SK-N-SH (cell line): ENCODE data around the gene UPK3B. TPM values are rescaled to one million over a fixed set of nuclear protein-coding genes. Genes with fewer than 3 reads are reported as not detected.
"Not testable (repeated sequence)": the region's sequence is repeated elsewhere in the genome, so short reads cannot be mapped to it uniquely, and the experiment has no call there.

Source experiments
- CTCF ChIA-PET: fragments of 300-600, 350-600 bp; formaldehyde crosslinking; extraction: SDS; loops from one replicate; lab custom pipeline; 2021; lab: Yijun Ruan, JAX
- POLR2A ChIA-PET: fragments of 350-600 bp; sonication (Branson Sonifier 250); formaldehyde crosslinking; extraction: SDS; loops from one replicate; lab custom pipeline; 2020; ENCODE audit warnings: antibody characterized with exemption, inconsistent platforms; lab: Yijun Ruan, JAX
- DNase-seq: peaks from one replicate; pipeline ENCODE4 v3.0.0; 2012
- H2AFZ ChIP-seq: fragments of 200-600 bp; sonication (generic); 2 replicates; pipeline ENCODE4 v1.8.1; 2016; ENCODE audit warnings: antibody characterized with exemption, mild to moderate bottlenecking, low read depth
- H3F3A ChIP-seq: fragments of 200-600 bp; sonication (generic); replicated peaks from 2 replicates; pipeline ENCODE3; 2016; ENCODE audit warnings: antibody characterized with exemption, mild to moderate bottlenecking; ENCODE audit not compliant: insufficient read depth
- H3K27ac ChIP-seq, 2 experiments: fragments of 200-500 bp in 1 of 2; fragments of 200-600 bp in 1 of 2; sonication (Bioruptor generic) in 1 of 2; sonication (generic), shearing (Covaris generic) in 1 of 2; 2 replicates each; pipeline versions ENCODE4 v1.5.1 to v1.6.1; 2014 to 2016; ENCODE audit warnings: low read depth in 2 of 2, inconsistent platforms in 1 of 2, low read length in 1 of 2, mild to moderate bottlenecking in 1 of 2, mixed read lengths in 1 of 2
- H3K27me3 ChIP-seq: fragments of 200-600 bp; sonication (generic), shearing (Covaris generic); 2 replicates; pipeline ENCODE4 v1.6.1; 2016; ENCODE audit warnings: mixed run types; ENCODE audit not compliant: insufficient read depth
- H3K36me3 ChIP-seq, 2 experiments: fragments of 200-500 bp in 1 of 2; fragments of 200-600 bp in 1 of 2; sonication (Bioruptor generic) in 1 of 2; sonication (generic) in 1 of 2; replicated peaks in 1 of 2; 2 replicates each; pipeline versions ENCODE3 to v1.5.1; 2014 to 2016; ENCODE audit warnings: low read length in 1 of 2, mild to moderate bottlenecking in 1 of 2; ENCODE audit not compliant: insufficient read depth in 2 of 2, control insufficient read depth in 1 of 2
- H3K4me1 ChIP-seq, 2 experiments: fragments of 200-500 bp in 1 of 2; fragments of 200-600 bp in 1 of 2; sonication (Bioruptor generic) in 1 of 2; sonication (generic), shearing (Covaris generic) in 1 of 2; 2 replicates each; pipeline versions ENCODE4 v1.5.1 to v1.6.1; 2014 to 2016; ENCODE audit warnings: low read depth in 1 of 2, low read length in 1 of 2, mixed run types in 1 of 2; ENCODE audit not compliant: insufficient read depth in 2 of 2, control insufficient read depth in 1 of 2
- H3K4me2 ChIP-seq: fragments of 200-600 bp; sonication (generic), shearing (Covaris generic); 2 replicates; pipeline ENCODE4 v1.6.1; 2017; ENCODE audit warnings: mixed run types
- H3K4me3 ChIP-seq, 2 experiments: fragments of 200-500 bp in 1 of 2; fragments of 200-600 bp in 1 of 2; sonication (Bioruptor generic) in 1 of 2; sonication (generic), shearing (Covaris generic) in 1 of 2; 2 replicates each; pipeline versions ENCODE4 v1.5.1 to v1.8.1; 2014 to 2016; ENCODE audit warnings: low read depth in 2 of 2, inconsistent platforms in 1 of 2, low read length in 1 of 2, mild to moderate bottlenecking in 1 of 2, mixed read lengths in 1 of 2, moderate library complexity in 1 of 2
- H3K79me2 ChIP-seq: fragments of 200-600 bp; sonication (generic); 2 replicates; pipeline ENCODE4 v1.8.1; 2017; ENCODE audit warnings: mild to moderate bottlenecking; ENCODE audit not compliant: insufficient read depth
- H3K9ac ChIP-seq: fragments of 200-600 bp; sonication (generic); 2 replicates; pipeline ENCODE4 v1.6.1; 2017; ENCODE audit warnings: mixed run types
- H3K9me2 ChIP-seq: fragments of 200-600 bp; sonication (generic); 2 replicates; pipeline ENCODE4 v1.6.1; 2017; ENCODE audit warnings: mixed run types
- H3K9me3 ChIP-seq: fragments of 200-600 bp; sonication (generic); 2 replicates; pipeline ENCODE4 v1.6.1; 2017; ENCODE audit warnings: mixed run types, mild to moderate bottlenecking, moderate library complexity
- H4K20me1 ChIP-seq: fragments of 200-600 bp; sonication (generic); 2 replicates; pipeline ENCODE4 v1.6.1; 2017; ENCODE audit warnings: mild to moderate bottlenecking, mixed run types; ENCODE audit not compliant: insufficient read depth
- GABPA ChIP-seq: IDR thresholded peaks from 2 replicates; pipeline ENCODE4 v1.4.0; 2012; ENCODE audit warnings: low read depth, mild to moderate bottlenecking
- WGBS: methylation state at CpG from one replicate; pipeline ENCODE4 v1.1.6; 2017; ENCODE audit warnings: low lambda C conversion rate; 5-methylcytosine and 5-hydroxymethylcytosine counted together
- polyA plus RNA-seq, 3 experiments: library from polyadenylated mRNA; depleted of rRNA; stranded (reverse); fragments of >200 nt; gene quantifications; 2 replicates each; pipeline ENCODE4 v1.2.3, GENCODE V29; 2012

UPK3B gene
- polyA plus RNA-seq, 1 of the 3 experiments (the other 2 are of a cell fraction), result not detected

- H3K36me3 ChIP-seq, H2AFZ ChIP-seq, POLR2A ChIA-PET, DNase-seq, H3K79me2 ChIP-seq, H3F3A ChIP-seq, H3K27me3 ChIP-seq, CTCF ChIA-PET, H3K4me1 ChIP-seq, H4K20me1 ChIP-seq, H3K27ac ChIP-seq, H3K9me2 ChIP-seq, H3K9me3 ChIP-seq: not testable (repeated sequence)
- Histone ChIP-seq H3K4me3 (peak within 1 kb of the TSS in 1 of 2 experiments; percentile 50; a peak in 2 of 4 replicates), H3K4me2 (peak within 1 kb of the TSS; percentile 50; the same call in 1 of the 2 replicates), H3K9ac (peak within 1 kb of the TSS; percentile 58; the same call in 1 of the 2 replicates)
- TF ChIP-seq GABPA, result peak; percentile 19; the same call in 1 of the 2 replicates
- no CpG with 5 or more reads among the region's 54 CpGs for WGBS
Measured at GRCh38 chr7:76461464-76462101, 48.8 kb upstream of the UPK3B start, which contains the start of gene DTX2. DTX2 (plus strand) TSS chr7:76461709; CDS start chr7:76480510, 18,801 bp downstream.

DNA sequence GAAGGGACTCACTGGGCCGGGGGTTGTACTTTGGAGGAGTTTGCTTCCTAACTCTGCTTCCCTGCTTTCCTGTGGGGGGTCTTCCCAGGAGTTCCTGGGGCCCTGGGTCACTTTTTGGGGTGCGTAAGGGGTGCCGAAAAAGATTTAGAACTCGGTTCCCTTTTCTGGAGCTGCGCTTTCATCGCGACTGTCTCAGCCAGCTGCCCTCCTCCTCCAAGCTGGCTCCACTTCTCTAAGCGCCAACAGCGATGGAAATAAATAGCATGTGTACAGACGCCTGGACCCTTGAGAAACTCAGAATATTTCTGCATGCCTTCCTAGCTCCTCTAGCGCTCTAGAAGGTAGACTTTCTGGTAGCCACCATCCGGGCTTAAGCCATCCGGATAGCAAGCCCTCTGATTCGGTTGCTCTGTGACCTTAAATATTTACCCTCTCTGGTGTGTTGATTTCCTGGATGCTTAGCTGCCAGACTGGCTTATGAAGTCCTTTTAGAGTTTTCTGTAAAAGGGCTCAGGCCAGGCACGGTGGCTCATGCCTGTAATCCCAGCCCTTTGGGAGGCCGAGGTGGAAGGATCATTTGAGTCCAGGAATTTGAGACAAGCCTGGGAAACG, 48.0 kb upstream of the UPK3B start:
- H3K36me3 ChIP-seq, H2AFZ ChIP-seq, H3K9me3 ChIP-seq, POLR2A ChIA-PET, H3K4me3 ChIP-seq, H3K9ac ChIP-seq, CTCF ChIA-PET, H3K4me1 ChIP-seq, H3K27me3 ChIP-seq, H3K79me2 ChIP-seq, DNase-seq, H4K20me1 ChIP-seq, H3K4me2 ChIP-seq, H3K27ac ChIP-seq, H3F3A ChIP-seq, H3K9me2 ChIP-seq: not testable (repeated sequence)
- WGBS, result no CpG with 5 or more reads among the region's 17 CpGs

- H3K4me2 ChIP-seq, H3K9me2 ChIP-seq, H3K4me3 ChIP-seq, H3K9ac ChIP-seq, H3K27ac ChIP-seq, H3K4me1 ChIP-seq, CTCF ChIA-PET, POLR2A ChIA-PET, H4K20me1 ChIP-seq, H3K79me2 ChIP-seq, H3K36me3 ChIP-seq, H3K9me3 ChIP-seq, H3K27me3 ChIP-seq, H2AFZ ChIP-seq, H3F3A ChIP-seq, DNase-seq: not testable (repeated sequence)
- 92% methylated on average over 5 of the region's 5 CpGs for WGBS
Measured at GRCh38 chr7:76464959-76465358, 45.4 kb upstream of the UPK3B start.

- H4K20me1 ChIP-seq, H3K4me1 ChIP-seq, POLR2A ChIA-PET, H3K27me3 ChIP-seq, DNase-seq, H3K36me3 ChIP-seq, H3K79me2 ChIP-seq, H2AFZ ChIP-seq, H3F3A ChIP-seq, CTCF ChIA-PET, H3K9me3 ChIP-seq, H3K27ac ChIP-seq, H3K9me2 ChIP-seq, H3K4me2 ChIP-seq, H3K4me3 ChIP-seq, H3K9ac ChIP-seq: not testable (repeated sequence)
- WGBS, result no CpG with 5 or more reads among the region's 8 CpGs
Measured at GRCh38 chr7:76465950-76466349, 44.4 kb upstream of the UPK3B start.

GRCh38 chr7:76467743-76468404, 42.5 kb upstream of the UPK3B start:
- 83% methylated on average over 10 of the region's 14 CpGs for WGBS
- H3K9me3 ChIP-seq, result not testable (repeated sequence)

GRCh38 chr7:76471556-76472221, 38.7 kb upstream of the UPK3B start:
- H3K9me3 ChIP-seq, H3K4me3 ChIP-seq, H3K4me1 ChIP-seq, H3K79me2 ChIP-seq, H2AFZ ChIP-seq, H3K9ac ChIP-seq, POLR2A ChIA-PET, H3F3A ChIP-seq, H3K27me3 ChIP-seq, H3K36me3 ChIP-seq, H3K27ac ChIP-seq, DNase-seq, H3K4me2 ChIP-seq, CTCF ChIA-PET, H3K9me2 ChIP-seq, H4K20me1 ChIP-seq: not testable (repeated sequence)
- 90% methylated on average over 6 of the region's 10 CpGs for WGBS

More at GRCh38 chr7:76467743-76468404, 42.5 kb upstream of the UPK3B start:
- H3K27me3 ChIP-seq, H3K36me3 ChIP-seq, H3K9me2 ChIP-seq, H3K79me2 ChIP-seq, H4K20me1 ChIP-seq, H3K4me3 ChIP-seq, H2AFZ ChIP-seq, H3K4me1 ChIP-seq, H3F3A ChIP-seq, CTCF ChIA-PET, H3K4me2 ChIP-seq, H3K9ac ChIP-seq, H3K27ac ChIP-seq, POLR2A ChIA-PET: not testable (repeated sequence)
- DNase-seq, result peak; percentile 15
